WI38 (cell line): ENCODE results near the gene CLUH.

Source experiments
- H3K4me3 ChIP-seq: 2 replicates; pipeline ENCODE4 v1.5.1; 2011; ENCODE audit warnings: low read depth, mild to moderate bottlenecking, control low read depth, low read length
- CTCF ChIP-seq: IDR thresholded peaks from 2 replicates; pipeline ENCODE4 v1.5.1; 2012; ENCODE audit warnings: low read depth, mild to moderate bottlenecking, control low read depth, low read length

The CLUH gene

DNA sequence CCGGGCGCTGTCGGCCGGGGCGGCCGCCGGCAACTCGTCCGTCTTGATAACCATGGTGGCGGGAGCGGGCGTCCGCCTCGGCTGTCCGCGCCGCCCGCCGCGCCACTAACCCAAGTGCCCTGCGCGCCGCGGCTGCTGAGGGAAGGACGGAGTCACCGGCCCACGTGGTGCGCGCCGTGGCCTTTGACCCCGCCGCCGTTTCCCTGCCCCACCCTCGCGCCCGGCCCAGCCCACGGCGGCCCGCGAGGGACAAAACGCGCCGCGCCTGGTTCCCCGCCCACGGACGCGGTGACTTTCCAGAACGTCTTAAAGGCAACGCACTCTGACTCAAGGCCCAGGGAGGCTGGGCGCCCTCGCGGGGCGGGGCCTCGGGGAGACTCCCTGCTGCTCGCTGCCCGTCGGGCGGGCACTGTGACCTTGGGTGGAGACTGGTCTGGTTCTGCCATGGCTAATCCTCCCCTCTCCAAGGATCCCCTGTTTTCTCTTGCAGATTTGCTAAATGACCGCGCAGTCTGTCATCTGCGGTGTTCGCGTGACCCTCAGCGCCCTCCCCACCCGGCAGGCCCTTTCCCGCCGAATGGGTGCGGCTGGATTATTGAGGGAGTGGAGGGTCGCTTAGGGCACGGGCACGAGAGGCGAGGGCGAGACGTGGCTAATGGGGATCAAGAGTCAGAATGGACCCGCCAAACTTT lies at the start of gene CLUH:
TSS of gene CLUH (minus strand) at position 157 of the 692 bp plus-strand sequence. CDS start at position 54, 103 bp downstream.
- TF ChIP-seq CTCF = no peak
- peak within 1 kb of the TSS; percentile 79 for H3K4me3 ChIP-seq

- TF ChIP-seq CTCF = no peak
- no peak overlapping the region for H3K4me3 ChIP-seq
Observed at GRCh38 chr17:2758870-2759269, 47.3 kb upstream of the CLUH start.

- no peak for TF ChIP-seq CTCF
- H3K4me3 ChIP-seq = no peak overlapping the region
Observed at GRCh38 chr17:2755891-2756724, 44.5 kb upstream of the CLUH start.

DNA sequence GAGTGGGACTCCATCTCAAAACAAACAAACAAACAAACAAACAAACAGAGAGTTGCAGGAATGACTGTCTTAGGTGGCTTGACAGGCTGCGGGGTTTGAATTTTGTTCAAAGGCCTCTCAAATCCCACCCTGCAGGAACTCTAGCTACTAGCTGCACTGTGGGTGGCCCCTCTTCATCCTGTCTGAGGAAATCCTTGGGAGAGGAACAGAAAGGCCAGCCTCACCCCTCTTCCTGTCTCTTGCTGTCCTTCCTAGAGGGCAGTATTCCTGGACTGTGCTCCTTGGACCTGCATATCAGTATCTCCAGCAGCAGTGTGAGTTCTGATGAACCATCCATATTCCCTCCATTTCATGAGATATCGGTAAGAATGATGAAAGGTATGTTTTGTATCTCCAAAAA lies 39.9 kb upstream of the CLUH start:
- no peak for TF ChIP-seq CTCF
- no peak overlapping the region for H3K4me3 ChIP-seq

DNA sequence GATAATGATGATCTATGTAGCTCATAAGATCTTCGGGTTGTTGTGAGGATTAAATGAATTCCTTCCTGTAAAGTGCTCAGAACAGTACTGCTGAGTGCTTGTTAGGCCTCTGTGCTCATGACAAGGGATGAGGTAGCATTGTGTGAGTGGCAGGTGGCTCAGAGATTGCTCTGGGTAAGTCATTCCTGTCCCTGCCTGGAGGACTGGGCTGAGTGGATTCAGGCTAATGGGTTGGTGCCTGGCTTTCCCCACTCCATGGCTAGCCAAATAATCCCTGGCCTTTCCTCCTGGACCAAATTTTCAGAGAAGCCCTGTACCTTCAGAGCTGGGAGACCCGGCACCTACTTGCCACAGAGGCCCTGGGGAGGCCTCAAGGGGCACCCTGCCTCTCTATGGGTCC lies 39.2 kb upstream of the CLUH start:
- H3K4me3 ChIP-seq = no peak overlapping the region
- TF ChIP-seq CTCF = no peak

- no peak overlapping the region for H3K4me3 ChIP-seq
- no peak for TF ChIP-seq CTCF
Observed at GRCh38 chr17:2749784-2750181, 38.2 kb upstream of the CLUH start.
